Parathyroid adenoma (tissue), 2 donors: Measurements from ENCODE around the gene DUOX2.

ENCODE experiments used
- H2AFZ ChIP-seq: fragments of 300-600 bp; sonication (generic); one replicate; pipeline ENCODE4 v1.7.0; 2017; ENCODE audit warnings: antibody characterized with exemption, mild to moderate bottlenecking
- H3K27ac ChIP-seq: fragments of 300-600 bp; sonication (generic); one replicate; pipeline ENCODE4 v1.7.0; 2017
- H3K27me3 ChIP-seq: fragments of 300-600 bp; sonication (generic); one replicate; pipeline ENCODE4 v1.7.0; 2017; ENCODE audit warnings: low read length; ENCODE audit not compliant: control insufficient read depth, insufficient read depth
- H3K36me3 ChIP-seq: fragments of 300-600 bp; sonication (generic); one replicate; pipeline ENCODE4 v1.7.0; 2017; ENCODE audit warnings: low read length; ENCODE audit not compliant: control insufficient read depth, insufficient read depth
- H3K4me1 ChIP-seq: fragments of 300-600 bp; sonication (generic); one replicate; pipeline ENCODE4 v1.7.0; 2017; ENCODE audit warnings: control low read depth
- H3K4me2 ChIP-seq: fragments of 300-600 bp; sonication (generic); one replicate; pipeline ENCODE4 v1.7.0; 2017; ENCODE audit warnings: low read length
- H3K4me3 ChIP-seq: fragments of 300-600 bp; sonication (generic); one replicate; pipeline ENCODE4 v1.7.0; 2017; ENCODE audit warnings: low read depth, low read length
- H3K79me2 ChIP-seq: fragments of 300-600 bp; sonication (generic); one replicate; pipeline ENCODE4 v1.7.0; 2017; ENCODE audit warnings: control low read depth
- H3K9ac ChIP-seq: fragments of 300-600 bp; sonication (generic); one replicate; pipeline ENCODE4 v1.7.0; 2017; ENCODE audit warnings: mild to moderate bottlenecking
- H3K9me3 ChIP-seq: fragments of 300-600 bp; sonication (generic); one replicate; pipeline ENCODE4 v1.7.0; 2017; ENCODE audit warnings: low read length; ENCODE audit not compliant: control insufficient read depth
- CTCF ChIP-seq: fragments of 300-600 bp; sonication (generic); IDR thresholded peaks from one replicate; pipeline ENCODE4 v1.7.0; 2017; ENCODE audit warnings: antibody characterized with exemption, mild to moderate bottlenecking
- donor health status: primary hyperparathyroidism.

DUOX2 gene

GRCh38 chr15:45118996-45119395 lies 5.0 kb upstream of the DUOX2 start:
- Histone ChIP-seq H3K9ac (no peak overlapping the region), H3K4me2 (no peak overlapping the region), H2AFZ (no peak overlapping the region), H3K79me2 (no peaks in the 10 kb centered on the region), H3K36me3 (no peaks in the 10 kb centered on the region), H3K27me3 (no peaks in the 10 kb centered on the region), H3K4me3 (no peak overlapping the region), H3K9me3 (no peaks in the 10 kb centered on the region), H3K27ac (no peak overlapping the region), H3K4me1 (no peaks in the 10 kb centered on the region)
- TF ChIP-seq CTCF, result no peak

- Histone ChIP-seq H3K4me1 (no peaks in the 10 kb centered on the region), H3K27ac (no peak overlapping the region), H3K79me2 (no peaks in the 10 kb centered on the region), H3K9me3 (no peaks in the 10 kb centered on the region), H3K9ac (no peak overlapping the region), H3K27me3 (no peaks in the 10 kb centered on the region), H2AFZ (peak overlapping the region; percentile 36), H3K4me3 (peak overlapping the region; percentile 29), H3K36me3 (no peaks in the 10 kb centered on the region), H3K4me2 (peak overlapping the region; percentile 55)
- TF ChIP-seq CTCF, result peak; percentile 88
Measured at GRCh38 chr15:45118131-45118588, 4.2 kb upstream of the DUOX2 start.

- no peak overlapping the region for H3K9ac ChIP-seq
- no peaks in the 10 kb centered on the region for H3K27me3 ChIP-seq
- no peak for TF ChIP-seq CTCF
Measured at GRCh38 chr15:45117308-45118130, 3.5 kb upstream of the DUOX2 start.

GRCh38 chr15:45116482-45117307 lies 2.7 kb upstream of the DUOX2 start:
- Histone ChIP-seq H3K79me2 (no peaks in the 10 kb centered on the region), H3K4me1 (no peaks in the 10 kb centered on the region), H3K9ac (no peak overlapping the region), H3K4me3 (no peak overlapping the region), H3K36me3 (no peaks in the 10 kb centered on the region), H2AFZ (no peak overlapping the region), H3K9me3 (no peaks in the 10 kb centered on the region), H3K4me2 (no peak overlapping the region), H3K27me3 (no peaks in the 10 kb centered on the region), H3K27ac (no peak overlapping the region)
- no peak for TF ChIP-seq CTCF

More at GRCh38 chr15:45117308-45118130, 3.5 kb upstream of the DUOX2 start:
- peak overlapping the region; percentile 36 for H2AFZ ChIP-seq
- H3K79me2 ChIP-seq, result no peaks in the 10 kb centered on the region
- H3K4me3 ChIP-seq, result peak overlapping the region; percentile 29
- no peaks in the 10 kb centered on the region for H3K36me3 ChIP-seq
- H3K9me3 ChIP-seq, result no peaks in the 10 kb centered on the region
- H3K4me2 ChIP-seq, result peak overlapping the region; percentile 55
- H3K4me1 ChIP-seq, result no peaks in the 10 kb centered on the region
- H3K27ac ChIP-seq, result no peak overlapping the region
